ENCODE results near the gene CLDN9. TPM values are rescaled to one million over a fixed set of nuclear protein-coding genes. Genes with fewer than 3 reads are reported as not detected.

CLDN9 gene
- total and polyA plus RNA-seq, 9 of the 15 experiments (the other 6 are each of a cell fraction or from before 2014, with no cell fraction given): 0.12 to 0.44 (median 0.22) TPM; not detected in 4

DNA sequence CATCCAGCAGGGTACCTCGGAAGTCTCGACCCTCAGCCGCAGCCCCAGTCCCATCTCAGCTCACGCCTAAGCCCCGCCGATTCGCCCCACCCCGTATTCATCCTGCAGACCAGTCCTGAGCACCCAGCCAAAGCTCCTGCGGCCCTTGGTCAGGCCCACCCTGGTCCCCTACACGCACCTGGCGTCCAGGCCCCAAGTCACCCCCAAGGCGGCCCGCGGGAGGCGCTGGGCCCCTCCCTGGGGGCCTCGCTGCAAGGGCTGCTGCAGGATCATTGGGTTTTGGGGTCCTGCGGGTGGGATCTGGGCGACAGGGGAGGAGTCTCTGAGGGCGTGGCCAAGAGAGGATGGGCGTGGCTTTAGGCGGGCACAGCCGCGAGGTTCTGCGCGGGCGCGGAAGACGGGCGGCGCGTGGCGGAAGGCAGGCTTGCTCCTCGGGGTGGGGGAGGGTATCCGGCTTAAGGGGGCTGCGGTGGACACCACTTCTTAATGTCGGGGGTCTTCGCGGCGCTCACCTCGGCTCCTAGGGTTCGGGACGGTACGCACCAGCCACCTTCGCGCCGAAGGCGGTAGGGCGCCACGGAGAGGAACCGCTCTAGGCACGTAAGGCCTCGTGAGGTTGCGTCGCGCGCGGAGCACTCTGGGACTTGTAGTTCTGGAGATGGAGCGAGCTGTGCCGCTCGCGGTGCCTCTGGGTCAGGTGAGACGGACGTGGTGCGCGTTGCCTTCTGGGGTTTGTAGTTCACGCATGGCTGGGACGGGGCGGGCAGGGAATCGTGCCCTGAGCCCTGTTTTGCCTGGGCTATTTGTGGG, 11.2 kb downstream of the CLDN9 start, which contains the start of the genes HCFC1R1 and THOC6 (continued):
- TF ChIP-seq, protein P1, sequence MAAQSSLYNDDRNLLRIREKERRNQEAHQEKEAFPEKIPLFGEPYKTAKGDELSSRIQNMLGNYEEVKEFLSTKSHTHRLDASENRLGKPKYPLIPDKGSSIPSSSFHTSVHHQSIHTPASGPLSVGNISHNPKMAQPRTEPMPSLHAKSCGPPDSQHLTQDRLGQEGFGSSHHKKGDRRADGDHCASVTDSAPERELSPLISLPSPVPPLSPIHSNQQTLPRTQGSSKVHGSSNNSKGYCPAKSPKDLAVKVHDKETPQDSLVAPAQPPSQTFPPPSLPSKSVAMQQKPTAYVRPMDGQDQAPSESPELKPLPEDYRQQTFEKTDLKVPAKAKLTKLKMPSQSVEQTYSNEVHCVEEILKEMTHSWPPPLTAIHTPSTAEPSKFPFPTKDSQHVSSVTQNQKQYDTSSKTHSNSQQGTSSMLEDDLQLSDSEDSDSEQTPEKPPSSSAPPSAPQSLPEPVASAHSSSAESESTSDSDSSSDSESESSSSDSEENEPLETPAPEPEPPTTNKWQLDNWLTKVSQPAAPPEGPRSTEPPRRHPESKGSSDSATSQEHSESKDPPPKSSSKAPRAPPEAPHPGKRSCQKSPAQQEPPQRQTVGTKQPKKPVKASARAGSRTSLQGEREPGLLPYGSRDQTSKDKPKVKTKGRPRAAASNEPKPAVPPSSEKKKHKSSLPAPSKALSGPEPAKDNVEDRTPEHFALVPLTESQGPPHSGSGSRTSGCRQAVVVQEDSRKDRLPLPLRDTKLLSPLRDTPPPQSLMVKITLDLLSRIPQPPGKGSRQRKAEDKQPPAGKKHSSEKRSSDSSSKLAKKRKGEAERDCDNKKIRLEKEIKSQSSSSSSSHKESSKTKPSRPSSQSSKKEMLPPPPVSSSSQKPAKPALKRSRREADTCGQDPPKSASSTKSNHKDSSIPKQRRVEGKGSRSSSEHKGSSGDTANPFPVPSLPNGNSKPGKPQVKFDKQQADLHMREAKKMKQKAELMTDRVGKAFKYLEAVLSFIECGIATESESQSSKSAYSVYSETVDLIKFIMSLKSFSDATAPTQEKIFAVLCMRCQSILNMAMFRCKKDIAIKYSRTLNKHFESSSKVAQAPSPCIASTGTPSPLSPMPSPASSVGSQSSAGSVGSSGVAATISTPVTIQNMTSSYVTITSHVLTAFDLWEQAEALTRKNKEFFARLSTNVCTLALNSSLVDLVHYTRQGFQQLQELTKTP (IDR thresholded peaks at IDR 0.05; ENCODE audit: low read depth in 1 of 2, partially characterized antibody in 2 of 2): peak in 1 of 2 experiments; percentile 94
- TF ChIP-seq, protein P2, sequence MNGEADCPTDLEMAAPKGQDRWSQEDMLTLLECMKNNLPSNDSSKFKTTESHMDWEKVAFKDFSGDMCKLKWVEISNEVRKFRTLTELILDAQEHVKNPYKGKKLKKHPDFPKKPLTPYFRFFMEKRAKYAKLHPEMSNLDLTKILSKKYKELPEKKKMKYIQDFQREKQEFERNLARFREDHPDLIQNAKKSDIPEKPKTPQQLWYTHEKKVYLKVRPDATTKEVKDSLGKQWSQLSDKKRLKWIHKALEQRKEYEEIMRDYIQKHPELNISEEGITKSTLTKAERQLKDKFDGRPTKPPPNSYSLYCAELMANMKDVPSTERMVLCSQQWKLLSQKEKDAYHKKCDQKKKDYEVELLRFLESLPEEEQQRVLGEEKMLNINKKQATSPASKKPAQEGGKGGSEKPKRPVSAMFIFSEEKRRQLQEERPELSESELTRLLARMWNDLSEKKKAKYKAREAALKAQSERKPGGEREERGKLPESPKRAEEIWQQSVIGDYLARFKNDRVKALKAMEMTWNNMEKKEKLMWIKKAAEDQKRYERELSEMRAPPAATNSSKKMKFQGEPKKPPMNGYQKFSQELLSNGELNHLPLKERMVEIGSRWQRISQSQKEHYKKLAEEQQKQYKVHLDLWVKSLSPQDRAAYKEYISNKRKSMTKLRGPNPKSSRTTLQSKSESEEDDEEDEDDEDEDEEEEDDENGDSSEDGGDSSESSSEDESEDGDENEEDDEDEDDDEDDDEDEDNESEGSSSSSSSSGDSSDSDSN (IDR thresholded peaks at IDR 0.05; ENCODE audit: borderline replicate concordance in 1 of 2, low read depth in 2 of 2, low read length in 2 of 2): no peak
- TF ChIP-seq HNRNPK (IDR thresholded peaks at IDR 0.05; ENCODE audit: low read depth, low read length, poor library complexity, severe bottlenecking) (no peak), SRSF3 (IDR thresholded peaks at IDR 0.05; ENCODE audit: insufficient read depth, low read length) (no peak), POLR2H (tag; IDR thresholded peaks at IDR 0.05; ENCODE audit: low read depth) (no peak), FOXO4 (CRISPR knock-in tag; IDR thresholded peaks at IDR 0.05) (peak; percentile 58; the same call in 1 of the 2 replicates), GTF2B (IDR thresholded peaks at IDR 0.05; ENCODE audit: extremely low read depth, insufficient read length) (no peak), FOXK1 (CRISPR knock-in tag; IDR thresholded peaks at IDR 0.05; ENCODE audit: borderline replicate concordance) (no peak), ZBTB49 (CRISPR knock-in tag; IDR thresholded peaks at IDR 0.05; ENCODE audit: borderline replicate concordance) (no peak), ZNF764 (CRISPR knock-in tag; IDR thresholded peaks at IDR 0.05; ENCODE audit: low read depth) (no peak), ZNF354B (CRISPR knock-in tag; IDR thresholded peaks at IDR 0.05) (no peak)
- TF ChIP-seq, protein P3, sequence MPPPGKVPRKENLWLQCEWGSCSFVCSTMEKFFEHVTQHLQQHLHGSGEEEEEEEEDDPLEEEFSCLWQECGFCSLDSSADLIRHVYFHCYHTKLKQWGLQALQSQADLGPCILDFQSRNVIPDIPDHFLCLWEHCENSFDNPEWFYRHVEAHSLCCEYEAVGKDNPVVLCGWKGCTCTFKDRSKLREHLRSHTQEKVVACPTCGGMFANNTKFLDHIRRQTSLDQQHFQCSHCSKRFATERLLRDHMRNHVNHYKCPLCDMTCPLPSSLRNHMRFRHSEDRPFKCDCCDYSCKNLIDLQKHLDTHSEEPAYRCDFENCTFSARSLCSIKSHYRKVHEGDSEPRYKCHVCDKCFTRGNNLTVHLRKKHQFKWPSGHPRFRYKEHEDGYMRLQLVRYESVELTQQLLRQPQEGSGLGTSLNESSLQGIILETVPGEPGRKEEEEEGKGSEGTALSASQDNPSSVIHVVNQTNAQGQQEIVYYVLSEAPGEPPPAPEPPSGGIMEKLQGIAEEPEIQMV (tag; conservative IDR thresholded peaks at IDR 0.05; ENCODE audit: low read depth): no peak
